Measurements from ENCODE around the gene UGCG.
"Not testable (repeated sequence)": the region's sequence is repeated elsewhere in the genome, so short reads cannot be mapped to it uniquely, and the experiment has no call there.

Gene UGCG

GRCh38 chr9:111957856-111958631, 61.4 kb downstream of the UGCG start:
- DNase-seq, result peak; percentile 44

GRCh38 chr9:111959468-111960359, 63.1 kb downstream of the UGCG start:
- DNase-seq, result no peak

DNA sequence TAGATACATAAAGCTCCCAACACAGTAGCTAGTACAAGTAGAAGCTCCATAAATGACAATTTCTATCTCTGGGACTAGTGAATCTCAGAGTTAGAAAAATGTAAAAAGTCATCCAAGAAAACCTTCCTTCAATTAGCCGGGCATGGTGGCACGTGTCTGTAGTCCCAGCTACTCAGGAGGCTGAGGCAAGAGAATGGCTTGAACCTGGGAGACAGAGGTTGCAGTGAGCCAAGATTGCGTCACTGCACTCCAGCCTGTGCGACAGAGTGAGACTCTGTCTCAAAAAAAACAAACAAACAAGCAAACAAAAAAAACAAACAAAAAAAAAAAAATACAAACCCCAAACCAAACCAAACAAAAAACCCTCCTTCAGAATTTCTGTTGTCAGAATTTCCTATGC, 63.9 kb downstream of the UGCG start:
- not testable (repeated sequence) for DNase-seq

GRCh38 chr9:111961009-111961408, 64.4 kb downstream of the UGCG start:
- no peak for DNase-seq

GRCh38 chr9:111961575-111961974, 65.0 kb downstream of the UGCG start:
- no peak for DNase-seq

DNA sequence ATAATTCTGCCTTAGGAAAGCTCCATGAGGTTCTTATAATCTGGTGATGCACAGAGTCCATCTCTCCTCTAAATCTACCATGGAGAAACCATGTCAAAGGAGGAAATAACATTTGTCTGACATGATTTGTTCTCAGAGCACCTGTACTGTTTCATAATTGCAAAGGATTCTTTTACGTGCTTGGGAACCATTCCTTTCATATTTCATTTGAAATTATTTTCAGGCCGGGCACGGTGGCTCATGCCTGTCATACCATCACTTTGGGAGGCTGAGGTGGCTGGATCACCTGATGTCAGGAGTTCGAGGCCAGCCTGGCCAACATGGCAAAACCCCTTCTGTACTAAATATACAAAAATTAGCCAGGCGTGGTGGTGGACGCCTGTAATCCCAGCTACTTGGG, 65.4 kb downstream of the UGCG start:
- DNase-seq, result no peak

GRCh38 chr9:111963995-111964394, 67.4 kb downstream of the UGCG start:
- DNase-seq, result no peak

GRCh38 chr9:111965566-111966019, 69.0 kb downstream of the UGCG start:
- peak; percentile 42 for DNase-seq

- DNase-seq, result no peak
Measured at GRCh38 chr9:111966124-111966723, 69.6 kb downstream of the UGCG start.

- no peak for DNase-seq
Measured at GRCh38 chr9:111966861-111967291, 70.3 kb downstream of the UGCG start.

DNA sequence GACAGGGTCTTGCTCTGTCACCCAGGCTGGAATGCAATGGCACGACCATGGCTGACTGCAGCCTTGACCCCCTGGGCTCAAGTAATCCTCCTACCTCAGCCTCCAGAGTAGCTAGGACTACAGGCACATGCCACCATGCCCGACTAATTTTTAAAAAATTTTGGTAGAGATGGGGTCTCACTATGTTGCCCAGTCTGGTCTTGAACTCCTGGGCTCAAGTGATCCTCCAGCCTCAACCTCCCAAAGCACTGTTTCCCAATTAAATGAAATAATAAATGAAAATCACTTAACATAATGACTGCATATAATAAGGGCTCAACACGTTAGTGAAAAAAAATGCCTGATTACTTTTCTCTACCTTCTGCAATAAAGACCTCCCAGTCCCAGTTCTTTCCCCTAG, 71.0 kb downstream of the UGCG start:
- DNase-seq, result no peak

GRCh38 chr9:111969061-111969460, 72.4 kb downstream of the UGCG start:
- no peak for DNase-seq

- DNase-seq, result no peak
Measured at GRCh38 chr9:111969622-111970021, 73.0 kb downstream of the UGCG start.

GRCh38 chr9:111970827-111971226, 74.2 kb downstream of the UGCG start:
- no peak for DNase-seq

DNA sequence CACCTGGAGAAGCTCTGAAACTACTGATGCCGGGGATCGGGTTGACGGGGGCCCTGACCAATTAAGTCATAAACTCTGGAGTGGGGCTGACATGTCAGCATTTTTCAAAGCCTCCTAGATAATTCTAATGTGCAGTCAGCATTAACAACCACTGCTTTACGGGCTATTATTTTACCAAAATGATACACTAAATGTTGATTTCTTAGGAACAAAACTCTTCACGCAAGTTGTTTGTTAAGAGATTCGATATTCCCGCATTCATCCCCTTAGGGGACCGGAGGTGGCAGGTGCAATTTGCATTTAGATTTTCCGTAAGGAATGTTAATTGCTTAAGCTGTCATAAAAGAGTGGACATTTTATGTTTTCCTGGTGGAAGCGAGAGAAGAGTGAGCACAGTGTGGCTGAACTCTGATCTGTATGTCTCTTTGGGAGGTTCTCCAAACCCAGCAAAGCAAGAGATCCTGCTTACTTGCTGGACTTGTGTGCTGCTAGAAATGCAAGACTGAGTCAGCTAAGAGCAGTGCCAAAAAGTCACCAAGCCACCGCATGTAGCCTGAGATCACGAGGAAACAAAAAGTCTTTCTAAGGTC, 77.6 kb downstream of the UGCG start:
- no peak for DNase-seq

DNA sequence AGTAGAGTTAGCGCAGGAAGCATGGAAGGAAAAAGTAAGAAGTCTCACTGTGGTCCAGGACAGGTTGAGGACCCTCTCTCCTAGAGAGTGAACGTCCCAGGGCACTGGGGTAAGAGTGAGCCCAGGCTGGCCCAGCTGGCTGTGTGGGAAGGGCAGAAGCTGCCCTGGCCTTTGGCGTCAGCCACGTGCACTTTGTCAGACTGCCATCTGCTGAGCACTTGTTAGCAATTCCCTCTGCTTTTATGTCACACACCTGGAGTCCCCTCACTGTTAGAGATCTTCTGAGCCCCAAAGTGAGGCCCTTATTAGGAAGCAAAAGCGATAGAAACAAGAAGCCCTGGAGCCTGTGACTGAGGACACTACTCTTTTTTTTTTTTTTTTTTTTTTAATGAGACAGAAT, 79.1 kb downstream of the UGCG start:
- peak; percentile 14 for DNase-seq

DNA sequence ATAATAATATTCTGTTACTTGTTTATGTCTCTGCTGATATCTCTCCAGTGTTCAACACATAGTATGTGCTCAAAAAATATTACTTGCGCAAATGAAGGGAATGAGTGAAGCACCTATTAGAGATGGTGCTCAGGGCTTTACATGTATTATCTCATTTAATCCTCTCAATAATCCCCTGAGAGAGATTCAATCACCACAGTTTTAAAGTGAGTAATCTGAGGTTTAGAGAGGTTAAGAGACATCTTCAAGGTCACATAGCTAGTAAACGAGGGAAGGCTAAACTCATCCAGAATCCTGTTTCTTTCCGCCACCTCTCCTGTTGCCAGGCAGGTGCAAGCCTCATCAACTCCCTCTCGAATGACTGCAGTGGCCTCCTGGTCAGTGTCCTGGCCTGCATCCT, 82.0 kb downstream of the UGCG start:
- no peak for DNase-seq

GRCh38 chr9:111979561-111979960, 82.9 kb downstream of the UGCG start:
- no peak for DNase-seq

- no peak for DNase-seq
Measured at GRCh38 chr9:111980398-111980797, 83.8 kb downstream of the UGCG start.

DNA sequence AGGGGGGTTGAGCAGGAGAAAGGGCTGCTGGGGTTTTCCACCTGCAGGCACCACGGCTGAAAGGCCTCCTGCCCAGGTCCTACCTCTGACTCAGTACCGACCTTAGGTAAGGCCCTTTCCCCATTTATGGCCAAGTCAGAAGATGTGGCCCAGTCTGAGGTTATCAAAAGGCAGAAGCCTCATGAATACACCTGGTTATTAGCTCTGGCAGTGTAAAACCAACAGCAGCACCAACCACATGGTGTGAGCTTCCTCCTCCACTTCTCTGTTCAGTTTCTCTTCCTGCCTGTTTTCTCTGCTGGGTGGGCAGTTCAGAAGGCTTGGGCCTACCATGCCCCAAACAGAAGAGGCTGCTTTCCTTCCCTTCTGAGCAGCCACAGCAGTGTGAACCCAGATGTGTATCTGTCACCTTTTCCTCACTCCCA, 86.9 kb downstream of the UGCG start:
- no peak for DNase-seq

GRCh38 chr9:111984086-111984802, 87.6 kb downstream of the UGCG start:
- no peak for DNase-seq

Measured in activated CD4-positive, alpha-beta T cell treated with anti-CD3 and anti-CD28 coated beads, Interleukin-10, Interleukin-2, amounts not matched to agents 100 ng/mL and 50 ng/mL, durations not matched to agents 16 hours and 8 hours (primary cell).